KBM-7 (cell line): Measurements from ENCODE around the gene PRAC1.

ENCODE experiments used
- DNase-seq: peaks from one replicate; pipeline ENCODE4 v3.0.0-alpha.2; 2015
- in situ Hi-C: fragments of 300-500 bp; cut with MboI; formaldehyde crosslinking; loops from 2 replicates; pipeline ENCODE4 v1.14.3; 2020; ENCODE audit warnings: low sequenced_read_pairs, low pct_unique_long_range_greater_than_20kb, mixed read lengths

The PRAC1 gene

DNA sequence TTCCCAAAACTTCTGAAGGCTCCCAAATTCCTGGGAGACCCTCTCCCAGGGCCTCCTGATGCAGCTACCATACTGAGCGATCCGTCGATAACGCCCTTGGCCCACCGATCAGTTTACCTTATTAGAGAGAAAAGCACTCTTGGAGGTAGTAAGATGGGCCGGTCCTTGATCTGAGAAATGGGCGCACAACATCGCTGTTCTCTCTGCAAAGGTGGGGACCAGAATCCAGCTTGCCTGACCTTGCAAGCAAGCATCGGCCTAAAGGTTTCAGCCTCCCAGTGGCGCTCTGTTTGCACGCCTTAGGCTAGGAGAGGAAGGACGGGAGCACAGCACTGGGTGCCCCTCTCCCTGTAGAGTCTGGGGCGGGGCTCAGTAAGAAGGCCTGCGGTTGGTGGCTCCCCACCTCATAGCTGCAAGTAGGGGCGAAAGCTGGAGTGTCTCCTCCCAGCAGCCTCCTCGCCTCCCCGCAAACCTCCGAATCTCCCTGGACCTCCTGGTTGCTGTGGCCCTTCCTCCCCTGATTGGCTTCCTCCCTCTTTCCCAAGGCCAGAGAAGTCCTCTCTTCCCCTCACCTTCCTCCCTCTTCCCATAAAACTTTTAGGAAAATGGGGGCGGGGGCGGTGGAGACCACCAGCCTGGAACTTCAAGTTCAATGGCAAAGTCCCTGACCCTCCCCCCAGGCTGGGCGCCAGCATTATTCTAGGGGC lies at the start of gene PRAC1:
Gene PRAC1, minus strand, starts transcription at position 318 of the 707 bp plus-strand sequence. Its CDS starts 126 bp downstream, at position 192.
- DNase-seq: no peak

DNA sequence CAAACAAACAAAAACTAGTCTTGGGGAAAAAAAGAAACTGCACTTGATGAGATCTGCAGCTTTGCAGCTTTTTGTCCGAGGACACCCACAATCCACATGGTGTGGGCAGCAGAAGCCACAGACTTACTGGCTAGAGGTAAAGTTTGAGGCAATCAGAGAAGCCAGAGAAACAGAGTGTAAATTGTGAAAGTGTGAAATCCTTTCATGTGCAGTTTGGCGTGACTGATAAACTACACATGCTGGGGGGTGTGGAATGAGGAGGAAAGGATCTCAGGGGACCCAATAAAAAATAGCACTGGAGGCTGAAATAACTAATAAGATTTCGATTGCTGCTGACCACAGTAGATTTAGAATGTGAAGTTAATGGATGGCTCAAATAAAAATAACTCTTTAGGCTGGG lies 48.6 kb upstream of the PRAC1 start:
- no peak for DNase-seq
- in situ Hi-C loops: no loop called here

More for the DNA sequence above, at the start of gene PRAC1:
- in situ Hi-C loops: no loop called here

DNA sequence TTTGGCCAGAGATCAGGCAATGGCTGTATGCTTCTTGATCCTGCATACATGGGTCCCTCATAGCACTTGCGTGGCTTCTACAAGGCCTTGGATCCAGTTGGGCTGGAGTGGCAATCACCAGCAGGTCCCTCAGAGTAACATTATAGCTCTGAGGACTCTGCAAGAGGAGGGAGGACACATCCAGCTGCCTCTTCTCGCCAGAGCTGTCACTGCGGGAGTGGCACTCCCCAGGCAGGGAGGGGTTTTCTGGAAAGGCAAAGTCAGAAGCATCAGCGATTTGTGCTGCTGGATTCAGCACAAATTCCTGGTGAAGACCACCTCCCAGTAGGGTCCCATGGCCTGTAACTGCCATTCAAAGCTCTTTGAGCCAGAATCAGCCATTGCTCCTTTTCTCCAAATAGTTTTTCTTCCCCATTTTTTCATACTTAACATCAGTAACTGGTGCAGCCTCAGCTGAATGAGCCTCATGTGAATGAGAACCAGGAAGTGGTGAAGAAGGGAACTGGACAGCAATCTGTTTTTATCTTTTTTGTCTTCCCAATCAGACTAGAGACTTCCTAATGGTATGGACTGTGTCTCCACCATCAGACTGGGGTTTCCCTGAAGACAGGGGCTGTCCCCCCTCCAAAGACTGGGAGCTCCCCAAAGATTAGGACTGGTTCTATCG lies 46.8 kb upstream of the PRAC1 start:
- in situ Hi-C loops: no loop called here
- peak; percentile 16 for DNase-seq

GRCh38 chr17:48767263-48767774 lies 45.0 kb upstream of the PRAC1 start:
- in situ Hi-C loops: no loop called here
- no peak for DNase-seq

DNA sequence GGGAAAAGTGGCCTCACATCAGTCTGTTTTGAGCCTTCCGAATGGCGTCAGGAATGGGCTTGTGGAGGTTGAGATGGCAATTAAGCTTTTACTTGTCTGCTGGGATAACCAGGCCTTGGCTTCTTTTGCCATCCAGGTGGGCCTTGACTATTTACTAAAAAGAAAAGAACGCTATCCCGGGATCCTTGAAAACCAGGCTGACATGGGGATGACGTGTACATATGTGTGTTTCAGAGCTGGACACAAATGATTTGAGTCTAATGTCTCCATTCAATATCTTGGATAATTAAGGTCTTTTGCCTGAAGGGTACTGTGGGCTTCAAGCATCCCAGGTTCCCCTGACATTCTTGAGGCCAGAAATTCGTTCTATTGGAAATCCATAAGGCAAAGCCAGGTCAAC lies 38.8 kb upstream of the PRAC1 start:
- DNase-seq: no peak
- in situ Hi-C loops: no loop called here

- in situ Hi-C loops: no loop called here
- no peak for DNase-seq
Observed at GRCh38 chr17:48760411-48760810, 38.1 kb upstream of the PRAC1 start.

GRCh38 chr17:48759288-48759687 lies 37.0 kb upstream of the PRAC1 start:
- in situ Hi-C loops: no loop called here
- no peak for DNase-seq

GRCh38 chr17:48757524-48757961 lies 35.2 kb upstream of the PRAC1 start:
- DNase-seq: no peak
- in situ Hi-C loops: no loop called here

DNA sequence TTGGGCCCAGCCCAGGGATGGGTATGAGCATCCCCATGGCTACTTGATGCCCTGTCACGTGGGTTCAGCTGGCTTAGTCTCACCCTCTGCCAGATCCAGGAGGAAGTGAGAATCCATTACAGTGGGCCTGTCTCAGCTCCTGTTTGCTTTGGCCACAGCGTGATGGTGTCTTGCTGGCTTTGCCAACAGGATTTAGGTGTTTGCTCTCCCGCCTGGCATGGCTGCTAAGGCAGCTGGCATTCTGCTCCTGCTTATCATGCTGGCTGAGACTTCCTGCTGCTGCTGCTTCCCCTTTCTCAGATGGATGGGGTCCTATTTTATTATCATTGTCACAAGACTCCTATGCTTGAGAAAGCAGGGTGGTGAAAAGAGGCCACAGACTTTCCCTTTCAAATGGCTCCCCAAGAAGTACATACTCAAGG lies 34.5 kb upstream of the PRAC1 start:
- in situ Hi-C loops: no loop called here
- peak; percentile 58 for DNase-seq

DNA sequence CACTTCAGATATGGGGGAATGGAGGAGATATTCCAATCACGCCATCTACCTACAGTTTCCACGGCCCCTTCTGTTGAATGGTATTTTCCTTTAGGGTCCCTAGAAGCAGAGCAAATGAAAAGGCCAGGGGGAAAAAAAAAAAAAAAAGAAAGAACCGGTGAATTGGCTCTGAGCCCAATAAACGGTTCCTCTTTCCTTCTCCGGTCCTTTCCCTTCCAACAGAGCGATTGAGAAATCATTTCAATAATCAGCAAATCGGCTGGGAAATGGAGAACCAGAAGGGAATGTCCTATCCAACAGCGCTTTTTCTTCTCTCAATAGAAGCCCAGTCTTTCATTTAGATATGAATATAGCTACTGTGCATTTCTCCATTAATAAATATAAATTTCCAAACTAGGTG lies 33.0 kb upstream of the PRAC1 start:
- in situ Hi-C loops: no loop called here
- peak; percentile 56 for DNase-seq

DNA sequence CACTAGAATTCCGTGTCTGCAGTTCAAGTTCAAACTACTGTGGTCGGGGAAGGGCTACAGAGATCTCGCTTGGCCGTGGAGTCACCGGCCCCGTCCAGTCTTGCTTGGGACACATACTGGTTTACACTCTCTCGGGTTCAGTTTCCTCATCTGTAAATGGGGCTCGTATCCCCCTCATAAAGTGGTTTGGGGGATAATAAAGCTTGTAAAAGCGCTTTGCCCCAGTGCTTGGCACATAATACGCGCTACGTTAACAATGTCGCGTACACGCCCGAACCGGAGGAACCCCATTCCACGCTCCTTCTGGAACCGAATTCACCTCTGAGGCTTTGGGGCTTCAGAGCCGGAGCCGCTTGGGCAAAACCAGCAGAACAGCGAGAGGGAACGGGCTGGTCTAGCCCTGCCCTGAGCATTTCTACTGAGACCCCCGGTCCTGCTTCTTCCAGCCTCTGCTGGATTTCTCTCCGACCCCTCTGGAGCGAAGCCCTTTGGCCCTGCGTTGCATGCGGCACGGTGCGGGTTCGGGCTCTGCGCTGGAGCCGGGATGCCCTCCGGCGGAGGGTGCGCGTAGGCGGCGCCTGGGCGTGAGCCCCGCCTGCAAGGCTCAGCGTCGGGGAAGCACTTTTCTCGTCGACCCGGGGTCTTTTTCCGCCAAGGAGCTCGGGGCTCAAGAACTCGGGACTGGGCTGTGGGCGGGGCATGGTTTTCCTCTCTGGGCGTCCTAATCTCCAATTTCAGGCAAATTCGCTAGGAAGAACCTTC lies 32.4 kb upstream of the PRAC1 start:
- DNase-seq: no peak
- in situ Hi-C loops: no loop called here

DNA sequence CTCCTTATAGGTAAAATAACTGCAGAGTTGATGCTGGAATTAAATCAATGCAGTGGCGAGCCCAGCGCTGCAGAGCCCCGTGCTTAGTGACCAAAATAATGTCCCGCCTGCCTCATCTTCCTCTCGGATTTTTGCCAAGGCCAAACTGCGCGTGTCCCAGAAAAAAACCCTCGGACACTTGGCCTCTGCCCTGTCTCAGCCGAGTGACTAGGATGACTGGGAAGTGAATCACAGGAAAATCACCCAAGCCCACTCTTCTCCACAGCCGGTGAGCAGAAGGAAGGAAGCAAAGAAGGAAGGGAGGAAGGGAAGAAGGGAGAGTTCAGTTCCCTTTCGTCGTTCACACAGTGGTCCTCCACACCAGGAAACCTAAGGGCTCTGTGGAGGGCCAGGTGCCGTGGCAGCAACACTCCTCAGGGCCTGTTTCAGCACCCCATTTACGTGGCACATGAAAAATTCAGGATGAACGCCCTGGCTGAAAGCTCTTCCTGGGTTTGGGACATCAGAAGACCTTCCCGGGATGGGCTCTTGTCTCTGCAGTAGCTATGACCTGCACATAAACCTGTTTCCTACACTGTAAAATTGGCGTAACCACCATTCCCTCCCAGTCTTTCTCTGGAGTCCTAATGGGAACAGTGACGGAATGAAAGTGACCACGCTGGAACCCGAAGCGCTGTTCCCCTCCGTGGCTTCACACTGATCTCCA lies 31.6 kb upstream of the PRAC1 start:
- in situ Hi-C loops: no loop called here
- DNase-seq: no peak

DNA sequence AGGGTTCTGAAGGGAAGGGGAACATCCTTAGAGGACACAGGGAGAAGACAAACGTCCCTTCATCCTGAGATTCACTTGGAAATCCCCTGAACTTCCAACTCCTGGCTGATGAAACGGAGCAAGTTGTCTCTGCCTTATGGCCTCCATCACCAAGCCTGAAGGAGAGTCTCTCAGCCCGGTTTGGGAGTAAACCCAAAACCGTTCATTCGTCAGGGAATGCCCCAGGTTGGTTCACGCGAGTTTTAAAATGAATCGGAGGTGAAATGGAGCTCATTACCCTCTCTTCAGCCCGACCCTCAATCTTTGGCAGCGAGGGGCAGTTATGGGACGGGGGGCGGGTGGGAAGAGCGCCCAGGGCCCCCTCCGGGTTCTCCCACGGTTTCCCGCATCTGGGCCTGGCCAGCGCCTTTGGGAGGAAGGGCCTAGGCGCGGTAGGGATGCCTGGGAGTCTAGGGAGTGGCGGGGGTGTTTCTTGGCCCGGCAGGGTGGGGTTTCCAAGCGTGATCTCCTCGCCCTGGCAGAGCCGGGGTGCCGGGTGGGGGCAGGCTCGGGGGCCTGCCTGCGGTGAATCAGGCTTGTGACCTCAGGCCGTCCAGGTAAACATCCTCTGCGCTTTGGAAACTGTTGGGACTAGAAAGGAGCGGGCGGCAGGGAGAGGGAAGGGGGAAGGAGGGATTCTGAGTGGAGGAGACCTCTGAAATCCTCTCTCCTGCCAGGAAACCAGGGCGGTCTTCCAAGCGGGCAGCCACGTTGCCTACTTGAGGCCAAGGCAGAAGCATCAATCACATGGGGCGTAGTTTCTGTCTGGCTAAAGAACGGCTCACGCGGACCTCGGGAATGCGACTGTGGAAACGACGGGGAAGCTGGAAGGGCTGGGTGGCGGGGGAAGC lies 30.3 kb upstream of the PRAC1 start:
- in situ Hi-C loops: no loop called here
- no peak for DNase-seq

DNA sequence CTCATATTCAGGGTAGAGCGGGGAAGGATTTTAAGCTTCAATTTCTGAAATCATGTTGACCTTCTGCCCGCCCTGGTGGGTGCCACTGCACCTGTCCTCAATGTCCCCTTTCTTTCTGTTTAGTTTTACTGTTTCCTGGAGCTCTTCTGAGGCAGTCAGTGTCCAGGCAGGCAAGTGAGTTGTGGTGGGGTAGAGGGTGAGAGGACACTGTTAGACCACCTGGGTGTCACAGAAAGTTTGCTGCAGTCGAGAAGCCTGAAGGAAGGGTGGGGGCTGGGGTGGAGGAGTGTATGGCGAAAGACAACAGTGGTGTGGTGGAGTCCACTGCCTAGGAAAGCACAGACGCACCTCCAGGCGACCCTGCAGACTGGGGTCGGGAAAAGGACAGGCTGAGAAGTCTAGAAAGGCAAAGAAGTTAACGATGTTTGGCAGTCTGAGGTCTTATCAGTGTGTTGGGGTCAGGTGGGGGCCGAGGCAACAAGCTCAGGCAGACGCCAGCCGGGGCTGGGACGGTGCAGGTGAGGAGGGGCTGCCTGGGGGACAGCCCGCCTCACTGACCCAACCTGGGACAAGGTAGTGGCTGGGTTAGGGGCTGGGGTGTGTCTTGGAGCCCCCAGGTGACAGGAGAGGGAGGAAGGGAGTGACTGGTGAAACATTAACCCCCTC lies 29.5 kb upstream of the PRAC1 start:
- DNase-seq: no peak
- in situ Hi-C loops: no loop called here

DNA sequence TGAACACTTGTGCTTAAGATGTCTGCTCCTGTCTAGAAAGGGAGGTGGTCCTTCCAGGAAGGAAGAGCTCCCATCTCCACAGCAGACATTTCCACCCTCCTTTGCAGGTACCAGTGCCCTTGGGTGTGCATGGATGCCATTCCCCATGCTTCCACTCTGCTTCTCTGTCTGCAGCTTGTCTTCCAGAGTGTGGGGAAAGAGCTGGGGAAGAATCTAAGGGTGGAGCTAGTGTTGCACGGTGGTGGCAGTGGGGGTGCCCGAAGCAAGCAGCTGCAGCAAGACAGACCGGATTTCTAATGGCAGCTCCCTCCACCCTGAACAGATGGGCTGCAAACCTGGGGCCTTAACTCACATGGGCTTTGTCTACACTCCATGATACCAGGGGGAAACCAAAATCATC lies 28.9 kb upstream of the PRAC1 start:
- in situ Hi-C loops: no loop called here
- DNase-seq: no peak

GRCh38 chr17:48749621-48750553 lies 27.6 kb upstream of the PRAC1 start:
- DNase-seq: no peak
- in situ Hi-C loops: no loop called here
